ENCODE data around the gene BICC1. TPM values are rescaled to one million over a fixed set of nuclear protein-coding genes. Genes with fewer than 3 reads are reported as not detected.
"Not testable (repeated sequence)": the region's sequence is repeated elsewhere in the genome, so short reads cannot be mapped to it uniquely, and the experiment has no call there.

The BICC1 gene
- polyA plus RNA-seq, 3 donors = 83.0 to 90.1 (median 89.3) TPM

DNA sequence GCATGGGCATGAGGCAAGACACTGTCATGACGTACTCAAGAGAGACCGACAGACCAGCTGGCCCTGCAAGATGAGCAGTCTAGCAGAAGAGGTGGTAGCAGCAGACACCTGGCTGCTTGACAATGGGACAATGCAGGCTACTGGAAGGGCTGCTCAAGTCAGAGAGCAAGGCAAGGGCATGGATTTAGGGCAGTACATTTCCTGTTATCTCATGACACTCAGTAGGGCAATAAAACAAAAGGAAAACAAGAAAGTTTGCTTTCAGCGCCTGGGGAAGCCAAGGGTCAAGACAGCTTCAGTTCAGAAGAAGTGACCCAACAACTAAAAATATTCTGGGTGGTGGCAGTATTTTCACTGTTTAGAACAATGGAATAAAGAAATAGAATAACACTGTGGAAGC is 332.0 kb downstream of the BICC1 start:
- no peak for DNase-seq (ENCODE audit: low read depth in 3 of 3, low spot score in 2 of 3)

DNA sequence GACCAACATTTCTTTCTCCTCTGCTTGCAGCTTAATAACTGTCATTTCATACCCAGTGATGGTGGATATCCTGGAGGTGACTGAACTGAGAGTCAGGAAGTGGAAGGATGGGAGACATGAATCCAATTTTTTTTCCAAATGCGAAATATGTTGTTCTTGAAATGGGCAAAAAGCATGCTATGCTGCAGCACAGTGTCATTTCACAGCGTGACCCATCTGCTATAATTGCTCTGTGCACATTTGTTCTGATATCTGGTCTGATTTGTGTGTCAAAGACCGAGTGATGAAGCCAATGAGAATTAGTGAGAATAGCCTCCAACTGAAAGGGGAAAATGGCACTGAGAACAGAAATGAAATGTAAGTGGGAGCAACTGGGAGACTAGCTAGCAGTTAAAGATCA is 334.2 kb downstream of the BICC1 start:
- no peak for DNase-seq (ENCODE audit: low read depth in 3 of 3, low spot score in 2 of 3)

DNA sequence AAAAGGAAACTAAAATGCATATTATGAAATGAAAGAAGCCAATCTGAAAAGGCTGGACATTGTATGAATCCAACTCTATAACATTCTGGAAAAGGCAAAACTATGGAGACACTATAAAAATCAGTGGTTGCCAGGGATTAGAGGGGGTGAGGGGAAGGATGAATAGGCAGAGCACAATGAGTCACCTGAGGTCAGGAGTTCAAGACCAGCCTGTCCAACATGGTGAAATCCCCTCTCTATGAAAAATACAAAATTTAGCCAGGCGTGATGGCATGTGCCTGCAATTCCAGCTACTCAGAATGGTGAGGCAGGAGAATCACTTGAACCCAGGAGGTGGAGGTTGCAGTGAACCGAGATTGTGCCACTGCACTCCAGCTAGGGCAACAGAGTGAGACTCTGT is 338.9 kb downstream of the BICC1 start:
- no peak for DNase-seq (ENCODE audit: low read depth in 3 of 3, low spot score in 2 of 3)

GRCh38 chr10:58853668-58854067 is 341.0 kb downstream of the BICC1 start:
- no peak for DNase-seq (ENCODE audit: low read depth in 3 of 3, low spot score in 2 of 3)

DNA sequence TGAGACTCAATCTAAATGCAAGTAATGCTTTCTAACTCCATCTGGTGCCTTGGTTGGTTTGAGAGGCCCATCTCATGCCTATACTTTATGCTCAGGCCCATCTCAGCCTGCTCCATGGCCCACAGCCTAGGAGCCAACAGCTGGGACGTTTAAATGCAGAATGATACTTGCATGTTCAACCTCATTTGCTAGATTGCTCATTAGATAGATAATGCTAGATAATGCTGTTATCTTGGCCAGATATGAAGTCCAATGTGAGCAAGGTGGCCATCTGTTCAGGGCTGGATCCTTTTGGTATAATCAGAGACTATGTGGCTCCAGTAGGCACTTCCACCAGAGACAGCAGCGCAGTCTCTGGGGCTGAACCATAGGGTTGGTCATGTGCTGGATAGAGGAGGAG is 342.1 kb downstream of the BICC1 start:
- no peak for DNase-seq (ENCODE audit: low read depth in 3 of 3, low spot score in 2 of 3)

DNA sequence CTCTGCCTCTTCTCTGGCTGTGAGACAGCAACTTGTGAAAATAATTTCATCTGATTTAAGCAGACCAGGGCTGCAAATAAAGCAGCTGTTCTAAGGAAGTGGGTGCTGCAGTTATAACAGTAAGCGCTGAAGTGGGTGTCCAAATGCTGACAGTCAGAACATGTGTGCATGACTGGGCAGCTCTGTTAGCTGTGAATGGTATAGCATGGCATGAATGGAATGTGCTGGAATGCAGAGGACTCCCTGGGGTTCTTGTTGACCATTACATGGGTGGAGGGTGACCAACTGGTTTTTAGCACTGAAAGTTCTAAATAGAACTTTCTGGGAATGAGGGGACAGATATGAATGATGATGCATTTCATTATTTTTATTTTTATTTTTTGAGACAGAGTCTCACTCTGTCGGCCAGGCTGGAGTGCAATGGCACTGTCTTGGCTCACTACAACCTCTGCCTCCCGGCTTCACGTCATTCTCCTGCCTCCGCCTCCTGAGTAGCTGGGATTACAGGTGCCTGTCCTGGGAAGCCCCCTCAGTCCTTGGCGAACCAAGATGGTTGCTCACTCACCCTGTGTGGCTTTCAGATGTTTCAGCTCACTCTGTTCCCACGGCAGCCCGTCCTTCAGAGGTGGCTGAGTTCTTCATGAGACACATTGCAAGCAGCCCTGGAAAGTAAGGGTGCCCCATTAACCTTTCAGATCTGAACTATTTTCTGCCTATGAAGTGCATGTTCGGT is 344.0 kb downstream of the BICC1 start:
- peak in 1 of 3 donors; percentile 10 for DNase-seq (ENCODE audit: low read depth in 3 of 3, low spot score in 2 of 3)

GRCh38 chr10:58857251-58857805 is 344.7 kb downstream of the BICC1 start:
- DNase-seq (ENCODE audit: low read depth in 3 of 3, low spot score in 2 of 3) = no peak

- not testable (repeated sequence) for DNase-seq (ENCODE audit: low read depth in 3 of 3, low spot score in 2 of 3)
These were observed 345.5 kb downstream of the BICC1 start for GRCh38 chr10:58858123-58858522.

GRCh38 chr10:58859526-58859925 is 346.9 kb downstream of the BICC1 start:
- DNase-seq (ENCODE audit: low read depth in 3 of 3, low spot score in 2 of 3) = no peak

- no peak for DNase-seq (ENCODE audit: low read depth in 3 of 3, low spot score in 2 of 3)
These were observed 355.0 kb downstream of the BICC1 start for GRCh38 chr10:58867683-58868082.

DNA sequence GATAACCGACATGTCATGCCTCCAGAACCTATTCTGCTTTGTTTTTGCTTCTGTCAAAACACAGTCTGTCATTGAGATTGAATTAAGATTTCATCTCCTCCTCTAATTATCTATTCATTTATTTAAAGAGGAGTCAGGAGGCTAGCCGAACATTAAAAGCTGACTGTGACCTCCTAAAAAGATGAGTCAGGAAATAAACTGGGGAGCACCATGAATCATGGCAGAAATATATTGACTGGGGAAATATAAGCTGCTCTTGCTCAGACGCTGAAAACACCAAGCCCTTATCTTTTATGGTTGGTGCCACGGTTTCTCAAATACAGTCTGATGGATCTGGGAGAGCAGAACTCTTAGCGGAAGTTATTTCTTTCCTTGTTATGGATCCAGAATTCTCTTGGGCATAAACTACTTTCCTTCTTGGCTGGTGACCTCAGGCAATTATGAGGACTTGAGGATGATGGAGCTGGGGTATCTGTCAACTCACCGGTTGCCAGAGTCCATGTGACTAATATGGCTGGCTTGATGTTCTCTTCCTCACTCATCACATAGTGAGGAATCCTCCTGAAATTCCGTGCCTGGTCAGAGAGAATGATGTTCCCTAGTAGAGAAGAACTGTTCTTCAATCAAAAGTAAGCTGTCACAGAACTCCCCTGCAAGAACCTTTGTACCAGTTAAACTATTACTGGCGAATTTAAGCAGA is 356.2 kb downstream of the BICC1 start:
- no peak for DNase-seq (ENCODE audit: low read depth in 3 of 3, low spot score in 2 of 3)

- no peak for DNase-seq (ENCODE audit: low read depth in 3 of 3, low spot score in 2 of 3)
These were observed 357.4 kb downstream of the BICC1 start for GRCh38 chr10:58870070-58870469.

DNA sequence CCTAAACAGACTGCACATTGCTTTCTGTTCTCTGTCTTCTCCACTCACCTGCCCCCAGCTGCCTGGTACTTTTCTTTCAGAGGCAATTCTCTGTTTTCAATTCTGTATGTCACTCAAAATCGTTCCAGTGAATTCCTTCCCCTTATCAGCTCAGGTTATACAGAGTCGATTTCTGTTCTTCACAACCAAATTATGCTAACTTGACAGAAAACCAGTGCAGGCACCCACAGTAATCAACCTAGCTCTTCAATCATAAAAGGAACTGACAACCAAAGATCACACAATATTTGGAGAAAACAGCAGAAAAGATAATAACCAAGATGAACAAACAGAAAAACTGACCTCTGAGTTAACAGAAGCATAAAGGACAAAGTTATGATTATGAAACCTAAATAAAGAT is 360.5 kb downstream of the BICC1 start:
- no peak for DNase-seq (ENCODE audit: low read depth in 3 of 3, low spot score in 2 of 3)

Other genes starting within 250 kb of the BICC1 start
- 1 to 10 TPM; 7.4 to 7.8 (median 7.5) TPM for gene IPMK, start 245.0 kb upstream of the BICC1 start, polyA plus RNA-seq (ENCODE audit: insufficient read length in 3 of 3)
- gene CISD1, start 243.7 kb upstream of the BICC1 start, polyA plus RNA-seq (ENCODE audit: insufficient read length in 3 of 3) = 10 to 100 TPM; 59.4 to 62.0 (median 60.4) TPM
- 10 to 100 TPM; 39.0 to 43.0 (median 40.1) TPM for gene UBE2D1, start 177.9 kb upstream of the BICC1 start, polyA plus RNA-seq (ENCODE audit: insufficient read length in 3 of 3)
- gene TFAM, start 127.5 kb upstream of the BICC1 start, polyA plus RNA-seq (ENCODE audit: insufficient read length in 3 of 3) = 10 to 100 TPM; 74.4 to 78.3 (median 77.2) TPM

Data from right renal cortex interstitium (tissue), 3 donors.